ENCODE data around the gene PTPRD.

- TF ChIP-seq CTCF (IDR thresholded peaks at IDR 0.05) (no peak), EZH2 (IDR thresholded peaks at IDR 0.05; ENCODE audit: borderline replicate concordance, insufficient read depth, low read depth, low read length, poor library complexity, severe bottlenecking) (no peak)
These were observed 1713.3 kb downstream of the PTPRD start for GRCh38 chr9:8899511-8899910.

Data from B cell (primary cell).